SH-SY5Y (cell line): ENCODE data around the gene IRF4.

Source experiments
- GATA2 ChIP-seq: IDR thresholded peaks from 2 replicates; pipeline ENCODE4 v1.6.1; 2011; ENCODE audit warnings: mild to moderate bottlenecking, low read depth, low read length
- GATA3 ChIP-seq: IDR thresholded peaks from 2 replicates; pipeline ENCODE4 v1.6.1; 2011; ENCODE audit warnings: low read depth, mild to moderate bottlenecking, low read length, moderate library complexity

- TF ChIP-seq GATA3, result no peak
- TF ChIP-seq GATA2, result no peak
These were observed 5.9 kb upstream of the IRF4 start for GRCh38 chr6:385614-386013.
